Right forelimb (tissue), 1 donor: ENCODE measurements around the gene IL4.
"Not testable (repeated sequence)": the region's sequence is repeated elsewhere in the genome, so short reads cannot be mapped to it uniquely, and the experiment has no call there.

Experiments
- DNase-seq: peaks from one replicate; pipeline ENCODE4 v3.0.0-alpha.2; 2018

The IL4 gene

DNA sequence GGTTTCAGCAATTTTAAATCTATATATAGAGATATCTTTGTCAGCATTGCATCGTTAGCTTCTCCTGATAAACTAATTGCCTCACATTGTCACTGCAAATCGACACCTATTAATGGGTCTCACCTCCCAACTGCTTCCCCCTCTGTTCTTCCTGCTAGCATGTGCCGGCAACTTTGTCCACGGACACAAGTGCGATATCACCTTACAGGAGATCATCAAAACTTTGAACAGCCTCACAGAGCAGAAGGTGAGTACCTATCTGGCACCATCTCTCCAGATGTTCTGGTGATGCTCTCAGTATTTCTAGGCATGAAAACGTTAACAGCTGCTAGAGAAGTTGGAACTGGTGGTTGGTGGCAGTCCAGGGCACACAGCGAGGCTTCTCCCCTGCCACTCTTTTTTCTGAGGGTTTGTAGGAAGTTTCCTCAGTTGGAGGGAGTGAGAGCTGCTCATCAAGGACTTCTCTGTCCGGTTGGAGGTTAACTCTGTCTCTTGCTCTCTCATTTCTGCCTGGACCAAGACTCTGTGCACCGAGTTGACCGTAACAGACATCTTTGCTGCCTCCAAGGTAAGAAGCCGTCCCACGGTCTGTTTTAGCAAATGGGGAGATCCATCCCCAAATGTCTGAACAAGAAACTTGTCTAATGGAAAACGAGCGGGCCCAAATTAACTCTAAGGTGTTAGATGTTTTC is at the start of gene IL4:
Gene IL4 (plus strand): TSS at position 51 of the 692 bp plus-strand sequence. CDS start 62 bp downstream, at position 113.
- no peak for DNase-seq

DNA sequence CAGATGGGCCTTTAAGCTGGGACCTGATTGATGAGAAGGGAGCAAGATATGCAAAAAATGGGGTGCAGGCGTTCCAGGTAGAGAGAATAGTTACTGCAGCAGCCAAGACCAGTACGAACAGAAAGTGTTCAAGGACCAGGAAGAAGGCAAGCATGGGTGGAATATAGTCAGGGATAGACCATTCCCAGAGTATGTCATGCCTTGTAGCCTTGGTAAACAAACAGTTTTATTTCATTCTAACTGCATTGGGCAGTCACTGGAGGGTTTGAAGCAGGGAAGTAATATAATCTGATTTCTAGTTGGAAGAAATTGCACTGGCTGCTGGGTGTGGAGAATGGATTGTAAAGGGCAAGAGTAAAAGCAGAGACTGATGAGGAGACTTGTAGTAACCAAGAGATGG is 46.3 kb upstream of the IL4 start:
- no peak for DNase-seq

DNA sequence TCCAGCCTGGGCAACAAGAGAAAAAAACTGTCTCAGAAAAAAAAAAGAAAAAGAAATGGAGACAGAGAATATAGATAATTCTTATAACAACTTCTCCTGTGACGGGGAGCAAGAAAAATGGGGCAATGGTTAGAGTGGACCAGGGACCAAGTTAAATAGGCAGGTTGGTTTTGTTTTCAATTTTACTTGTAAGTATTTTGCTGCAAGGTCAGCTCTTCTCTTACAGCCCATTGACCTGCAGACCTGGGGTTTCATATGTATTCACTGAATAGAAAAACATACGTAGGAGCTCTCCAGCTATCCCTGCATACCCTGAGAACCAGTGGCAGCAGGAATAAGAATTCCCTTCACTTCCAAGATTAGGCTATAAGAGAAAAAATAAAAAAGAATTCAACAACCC is 45.0 kb upstream of the IL4 start:
- no peak for DNase-seq

DNA sequence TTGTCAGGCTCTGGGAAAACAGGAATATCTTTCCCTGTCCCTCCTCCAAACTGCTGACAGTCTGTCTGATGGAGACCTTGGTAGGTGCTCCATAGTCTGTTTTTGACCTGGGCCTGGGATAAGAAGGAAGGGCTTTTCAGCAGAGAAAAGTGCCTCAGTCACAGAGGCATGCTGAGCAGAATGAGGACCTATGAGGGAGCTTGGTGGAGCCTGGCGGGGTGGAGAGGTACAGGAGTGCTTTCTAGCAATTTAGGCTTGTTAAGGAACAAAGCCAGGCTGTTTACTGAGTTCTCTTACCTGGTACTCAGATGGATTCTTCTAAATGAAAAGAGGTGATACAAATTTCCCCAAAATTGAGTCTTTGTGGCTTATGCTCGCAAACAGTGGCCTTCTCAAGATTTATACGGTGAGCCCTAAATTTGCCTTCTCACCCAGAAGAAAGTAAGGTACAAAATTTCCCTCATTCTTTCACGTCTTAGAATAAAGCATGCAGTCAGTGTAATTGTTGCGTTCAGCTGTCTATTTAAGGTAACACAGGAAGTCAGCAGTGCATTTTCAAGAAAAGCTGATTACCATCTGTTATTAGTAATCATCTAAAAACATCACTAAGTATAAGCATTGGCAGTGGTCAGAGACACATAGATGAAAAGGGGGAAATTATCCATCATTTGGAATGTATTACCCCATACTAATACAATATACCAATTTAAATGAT is 44.4 kb upstream of the IL4 start:
- DNase-seq = no peak

DNA sequence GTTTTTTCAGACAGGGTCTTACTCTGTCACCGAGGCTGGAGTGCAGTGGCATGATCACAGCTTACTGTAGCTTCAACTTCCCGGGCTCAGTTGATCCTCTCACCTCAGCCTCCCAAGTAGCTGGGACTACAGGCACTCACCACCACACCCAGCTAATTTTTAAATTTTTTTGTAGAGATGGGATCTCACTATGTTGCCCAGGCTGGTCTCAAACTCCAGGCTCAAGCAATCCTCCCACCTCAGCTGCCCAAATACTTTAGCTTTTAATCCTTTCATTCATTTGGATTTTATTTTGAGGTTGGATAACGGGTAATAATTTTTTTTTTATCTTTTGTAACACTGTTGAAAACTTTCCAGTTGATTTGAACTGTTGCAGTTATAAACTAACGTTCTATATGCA is 40.2 kb upstream of the IL4 start:
- not testable (repeated sequence) for DNase-seq

DNA sequence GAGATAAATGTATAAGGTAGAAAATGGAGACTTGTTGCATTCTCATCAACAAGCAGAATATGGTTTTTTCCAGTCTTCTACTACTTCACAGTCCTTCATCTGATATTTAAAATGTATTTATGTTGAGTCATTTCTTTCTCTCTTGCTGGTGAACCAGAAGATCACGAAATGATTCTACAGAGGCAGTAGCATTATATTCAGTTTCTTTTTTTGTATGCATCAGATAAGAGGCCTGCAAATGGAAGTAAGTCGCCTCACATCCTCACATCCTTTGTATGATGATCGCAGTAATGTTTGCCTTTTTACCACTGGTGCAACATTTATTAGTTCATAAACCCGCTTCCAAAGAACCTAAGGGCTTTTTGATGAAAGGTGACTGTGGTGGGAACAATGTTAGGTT is 37.9 kb upstream of the IL4 start:
- no peak for DNase-seq

DNA sequence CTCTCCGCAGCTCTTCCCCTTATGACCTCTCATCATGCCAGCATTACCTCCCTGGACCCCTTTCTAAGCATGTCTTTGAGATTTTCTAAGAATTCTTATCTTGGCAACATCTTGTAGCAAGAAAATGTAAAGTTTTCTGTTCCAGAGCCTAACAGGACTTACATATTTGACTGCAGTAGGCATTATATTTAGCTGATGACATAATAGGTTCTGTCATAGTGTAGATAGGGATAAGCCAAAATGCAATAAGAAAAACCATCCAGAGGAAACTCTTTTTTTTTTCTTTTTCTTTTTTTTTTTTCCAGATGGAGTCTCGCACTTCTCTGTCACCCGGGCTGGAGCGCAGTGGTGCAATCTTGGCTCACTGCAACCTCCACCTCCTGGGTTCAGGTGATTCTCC is 36.5 kb upstream of the IL4 start:
- no peak for DNase-seq

DNA sequence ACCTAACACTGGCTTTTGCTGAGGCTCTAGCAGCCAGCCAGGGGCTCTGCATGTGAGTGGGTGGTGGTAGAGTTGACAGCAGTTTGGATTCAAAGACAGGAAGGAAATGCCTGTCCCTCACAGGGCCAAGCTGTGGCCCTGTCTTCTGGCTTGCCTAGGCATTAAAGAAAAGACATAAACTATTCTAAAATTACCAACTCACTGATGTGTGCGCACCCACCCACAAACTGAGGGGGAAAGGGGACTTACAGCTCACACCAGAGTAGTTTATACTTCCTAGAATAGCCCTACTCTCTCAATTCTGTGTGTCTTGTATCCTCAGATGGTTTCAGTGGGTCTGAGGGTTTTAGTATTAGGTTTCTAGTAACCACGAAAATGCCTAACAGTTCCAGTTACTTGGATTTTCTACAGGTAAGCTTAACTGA is 34.1 kb upstream of the IL4 start:
- DNase-seq = no peak

DNA sequence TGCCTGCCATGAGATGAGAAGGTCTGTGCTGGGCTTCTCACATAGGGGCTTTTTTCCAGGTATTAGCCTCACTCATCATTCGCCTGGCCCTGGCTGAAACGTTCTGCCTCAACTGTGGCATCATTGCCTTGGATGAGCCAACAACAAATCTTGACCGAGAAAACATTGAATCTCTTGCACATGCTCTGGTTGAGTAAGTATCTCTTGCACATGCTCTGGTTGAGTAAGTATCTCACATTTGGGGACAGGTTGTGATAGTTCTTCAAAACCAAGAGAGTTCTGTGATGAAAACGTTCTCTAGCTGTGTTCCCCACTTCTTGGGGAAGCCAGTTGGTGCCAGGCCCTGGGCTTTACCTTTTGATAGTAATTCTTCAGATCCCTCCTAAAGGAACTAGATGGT is 33.2 kb upstream of the IL4 start:
- DNase-seq = no peak

DNA sequence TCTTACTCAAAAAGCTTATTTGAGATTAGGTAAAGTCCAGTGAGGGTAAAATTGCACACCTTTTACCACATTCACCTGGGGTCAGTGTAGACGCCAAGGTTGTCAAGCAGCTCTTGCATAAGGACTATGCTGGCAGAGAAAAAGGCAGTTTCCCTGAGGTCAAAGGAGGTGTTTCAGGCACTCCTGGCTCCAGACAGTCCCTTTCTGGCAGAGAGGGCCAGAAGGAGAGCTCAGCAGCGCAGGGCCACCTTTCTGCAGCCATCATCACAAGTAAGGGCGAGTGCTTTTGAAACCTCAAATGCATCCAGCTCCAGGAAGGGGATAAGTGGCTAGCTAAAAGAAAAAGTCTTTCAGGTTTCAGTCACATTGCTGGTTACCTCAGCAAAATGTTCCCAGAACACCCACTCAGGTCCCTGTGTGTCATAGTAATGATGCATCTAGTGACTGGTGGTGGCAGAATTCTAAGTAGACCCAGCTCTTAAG is 32.5 kb upstream of the IL4 start:
- DNase-seq = no peak

DNA sequence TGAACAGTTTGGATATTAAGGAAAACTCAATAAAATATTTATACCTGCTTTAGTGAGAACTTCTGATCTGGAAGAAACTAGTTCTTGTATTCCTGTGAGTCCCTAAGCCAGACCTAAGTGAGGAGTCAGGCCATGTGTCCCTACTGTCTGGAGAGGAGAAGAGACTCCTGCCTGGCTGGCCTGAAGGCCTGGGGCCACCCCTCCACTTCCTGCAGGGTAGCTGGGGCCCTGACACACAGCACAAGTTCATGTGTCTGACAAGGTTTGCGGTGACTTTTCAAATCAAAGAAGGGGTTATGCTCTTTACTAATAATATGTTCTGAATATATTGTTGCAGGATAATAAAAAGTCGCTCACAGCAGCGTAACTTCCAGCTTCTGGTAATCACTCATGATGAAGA is 31.9 kb upstream of the IL4 start:
- DNase-seq = no peak

DNA sequence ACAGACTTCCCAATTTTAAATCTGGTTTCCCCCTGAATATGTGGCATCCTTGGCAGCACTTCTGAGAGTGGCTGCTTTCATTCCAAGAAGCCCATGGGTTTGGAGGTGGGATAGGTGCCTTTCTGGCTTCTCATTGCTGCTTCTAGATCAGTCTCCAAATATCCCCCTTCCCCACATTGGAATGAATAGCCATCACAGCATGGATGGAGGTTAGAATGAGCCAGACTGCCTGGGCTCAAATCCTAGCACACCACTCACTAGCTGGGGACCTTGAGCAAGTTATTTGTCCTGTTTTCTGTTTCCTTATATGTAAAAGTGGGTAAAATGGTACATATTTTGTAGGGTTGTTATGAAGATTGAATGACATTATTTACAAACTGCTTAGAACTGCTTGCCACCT is 29.6 kb upstream of the IL4 start:
- DNase-seq = no peak

DNA sequence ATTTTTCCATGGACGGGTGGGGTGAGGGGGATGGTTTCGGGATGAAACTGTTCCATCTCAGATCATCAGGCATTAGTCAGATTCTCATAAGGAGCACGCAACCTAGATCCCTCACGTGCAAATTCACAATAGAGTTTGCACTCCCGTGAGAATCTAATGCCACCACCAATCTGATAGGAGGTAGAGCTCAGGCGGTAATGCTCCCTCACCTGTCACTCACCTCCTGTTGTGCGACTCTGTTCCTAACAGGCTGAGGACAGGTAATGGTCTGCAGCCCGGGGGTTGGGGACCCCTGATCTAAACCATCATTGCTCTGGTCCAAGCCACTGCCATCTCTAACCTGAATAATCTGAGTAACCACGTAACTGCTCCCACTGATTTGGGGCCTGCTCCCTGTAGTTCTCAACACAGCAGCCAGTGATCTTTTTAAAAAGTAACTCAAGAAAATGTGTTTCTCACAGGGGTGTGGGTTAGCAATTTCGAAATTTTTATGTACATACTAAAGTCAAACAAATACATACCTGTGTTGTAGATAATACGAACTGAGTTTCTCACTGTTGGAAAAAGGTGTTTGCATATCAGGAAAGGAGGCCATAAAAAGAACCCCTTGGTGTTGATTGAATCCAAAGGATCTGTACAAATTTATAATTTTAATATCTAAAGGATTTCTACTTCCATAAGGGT is 27.1 kb upstream of the IL4 start:
- DNase-seq = no peak

DNA sequence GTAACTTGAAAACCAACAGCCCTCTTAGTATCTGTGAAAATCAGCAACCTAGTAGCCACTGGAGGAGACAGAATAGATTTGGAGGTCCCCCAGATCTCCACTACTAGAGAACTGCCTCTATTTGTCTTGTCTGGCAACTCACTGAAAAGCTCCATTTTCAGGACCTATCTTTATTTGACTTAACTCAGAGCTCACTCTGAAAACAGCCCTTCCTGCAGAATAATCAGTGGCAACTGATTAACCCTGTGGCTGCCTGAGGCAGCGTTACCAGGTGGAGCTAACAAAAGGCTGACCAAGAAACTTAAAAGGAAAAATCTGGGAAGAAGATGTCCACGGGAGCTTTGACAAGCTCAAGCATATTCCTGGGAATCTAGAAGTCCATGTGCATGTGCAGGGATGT is 26.3 kb upstream of the IL4 start:
- no peak for DNase-seq

DNA sequence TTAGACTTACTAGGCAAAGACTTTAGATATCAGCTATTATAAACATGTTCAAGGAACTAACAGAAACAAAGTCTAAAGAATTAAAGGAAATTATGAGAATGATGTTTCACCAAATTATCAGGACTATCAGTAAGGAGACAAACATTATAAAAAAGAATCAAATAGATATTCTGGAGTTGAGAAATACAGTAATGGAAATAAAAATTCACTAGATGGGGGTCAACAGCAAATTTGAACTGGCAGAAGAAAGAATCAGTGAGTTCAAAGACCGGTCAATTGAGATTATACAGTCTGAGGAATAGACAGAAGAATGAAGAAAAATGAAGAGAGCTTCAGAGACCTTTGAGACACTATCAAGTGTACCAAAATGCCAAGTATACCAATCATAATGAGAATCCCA is 25.4 kb upstream of the IL4 start:
- DNase-seq = no peak

DNA sequence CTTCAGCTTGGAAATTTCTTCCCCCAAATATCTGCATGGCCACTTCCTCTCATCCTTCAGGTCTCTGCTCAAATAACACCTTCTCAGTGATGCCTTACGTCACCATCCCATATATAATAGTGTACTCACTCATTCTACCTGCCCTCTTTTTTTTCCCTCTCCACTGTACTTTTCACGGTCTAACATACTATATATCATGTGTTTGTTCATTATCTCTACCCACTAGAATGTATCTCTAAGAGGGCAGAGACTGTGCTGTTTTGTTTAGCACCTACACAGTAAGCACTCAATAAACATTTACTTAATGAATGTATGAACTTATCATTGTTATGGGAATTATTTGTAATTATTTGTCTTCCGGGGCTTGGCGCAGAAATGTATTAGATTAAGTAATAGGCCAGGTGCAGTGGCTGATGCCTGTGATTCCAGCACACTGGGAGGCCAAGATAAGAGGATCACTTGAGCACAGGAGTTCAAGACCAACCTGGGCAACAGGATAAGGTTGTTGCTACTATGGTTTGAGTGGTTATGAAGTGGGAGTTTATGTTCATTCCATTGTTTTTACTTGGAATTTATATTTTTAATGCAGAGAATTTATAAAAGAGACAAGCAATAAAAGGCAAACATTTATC is 21.8 kb upstream of the IL4 start:
- DNase-seq = no peak

DNA sequence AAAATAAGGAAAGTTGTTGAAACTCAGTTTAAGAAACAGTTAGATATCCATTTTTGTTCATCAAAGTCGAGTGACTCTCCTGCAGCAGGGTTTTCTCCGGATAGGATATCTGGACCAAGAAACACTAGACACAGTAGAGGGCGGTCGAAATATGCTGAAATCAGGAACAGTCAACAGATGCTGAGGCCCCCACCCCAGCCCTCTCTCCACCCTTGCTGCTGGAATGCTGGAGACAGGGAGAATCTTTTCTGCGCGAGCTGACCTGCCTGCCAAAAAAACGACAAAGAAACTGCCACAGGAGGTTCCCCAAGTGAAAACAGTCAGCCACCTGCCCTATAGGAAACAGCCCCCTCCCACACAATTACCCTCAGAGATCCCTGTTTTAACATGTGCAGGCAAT is 20.1 kb upstream of the IL4 start:
- no peak for DNase-seq

DNA sequence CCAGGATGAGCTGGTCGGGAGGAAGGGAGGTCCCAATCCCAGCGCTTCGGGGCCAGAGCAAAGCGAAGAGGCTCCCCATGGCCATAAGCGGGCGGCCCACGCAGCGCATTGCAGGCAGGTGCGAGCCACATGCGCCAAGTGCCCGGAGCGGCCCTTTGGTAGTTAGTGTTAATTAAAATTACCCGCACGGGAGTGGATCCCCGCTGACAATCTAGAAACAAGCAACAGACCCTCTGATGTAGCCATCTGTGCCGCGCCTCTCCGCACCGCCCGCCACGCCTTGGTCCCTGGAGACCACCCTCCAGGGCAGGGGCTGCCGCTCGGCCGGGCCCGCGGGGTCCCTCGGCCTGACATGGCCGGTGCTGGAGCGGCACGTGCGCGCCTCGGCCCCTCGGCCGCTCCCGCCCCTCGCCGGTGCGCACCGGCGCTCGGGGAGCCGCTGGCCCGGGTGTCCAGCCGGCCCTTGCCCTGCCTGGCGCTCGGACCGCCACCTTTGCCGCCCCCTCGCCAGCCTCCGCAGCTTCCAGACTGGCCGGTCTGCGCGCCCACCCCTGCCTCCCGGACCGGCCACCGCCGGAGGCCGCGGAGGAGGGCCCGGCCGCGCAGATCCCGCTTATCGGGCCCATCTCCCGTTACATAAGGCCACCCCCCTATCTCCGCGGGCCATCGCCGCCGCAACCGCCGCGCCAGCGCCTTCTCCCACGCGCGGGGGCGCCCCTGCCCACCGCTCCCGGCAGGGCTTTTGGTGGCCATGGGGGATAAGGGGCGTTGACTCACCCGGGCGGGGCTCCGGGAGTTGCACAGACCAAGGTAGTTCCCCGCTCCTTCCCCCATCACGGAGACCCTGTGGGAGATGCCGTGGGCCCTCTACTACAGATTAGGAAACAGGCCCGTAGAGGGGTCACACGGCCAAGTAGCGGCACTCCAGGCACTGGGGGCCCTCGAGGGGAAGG is 17.7 kb upstream of the IL4 start:
- no peak for DNase-seq

DNA sequence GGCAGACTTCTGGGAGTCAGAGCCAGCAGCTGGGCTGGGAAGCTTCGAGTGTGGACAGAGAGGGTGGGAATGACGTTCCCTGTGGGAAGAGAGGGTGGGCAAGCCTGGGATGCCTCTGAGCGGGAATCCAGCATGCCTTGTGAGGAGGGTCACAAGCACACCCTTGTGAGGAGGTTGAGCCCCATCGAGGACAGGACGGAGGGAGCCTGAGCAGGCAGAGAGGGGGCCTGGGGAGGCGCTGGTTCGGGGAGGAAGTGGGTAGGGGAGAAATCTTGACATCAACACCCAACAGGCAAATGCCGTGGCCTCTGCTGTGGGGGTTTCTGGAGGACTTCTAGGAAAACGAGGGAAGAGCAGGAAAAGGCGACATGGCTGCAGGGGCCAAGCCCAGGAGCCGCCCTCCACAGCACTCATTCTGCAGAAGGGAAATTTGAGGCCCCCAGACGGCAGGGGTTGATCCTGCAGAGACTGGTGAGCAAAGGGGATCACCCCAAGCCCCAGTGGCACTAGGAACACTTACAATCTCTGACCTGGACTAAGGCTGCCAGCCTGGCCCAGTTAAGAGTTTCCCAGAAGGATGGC is 16.9 kb upstream of the IL4 start:
- DNase-seq = no peak

DNA sequence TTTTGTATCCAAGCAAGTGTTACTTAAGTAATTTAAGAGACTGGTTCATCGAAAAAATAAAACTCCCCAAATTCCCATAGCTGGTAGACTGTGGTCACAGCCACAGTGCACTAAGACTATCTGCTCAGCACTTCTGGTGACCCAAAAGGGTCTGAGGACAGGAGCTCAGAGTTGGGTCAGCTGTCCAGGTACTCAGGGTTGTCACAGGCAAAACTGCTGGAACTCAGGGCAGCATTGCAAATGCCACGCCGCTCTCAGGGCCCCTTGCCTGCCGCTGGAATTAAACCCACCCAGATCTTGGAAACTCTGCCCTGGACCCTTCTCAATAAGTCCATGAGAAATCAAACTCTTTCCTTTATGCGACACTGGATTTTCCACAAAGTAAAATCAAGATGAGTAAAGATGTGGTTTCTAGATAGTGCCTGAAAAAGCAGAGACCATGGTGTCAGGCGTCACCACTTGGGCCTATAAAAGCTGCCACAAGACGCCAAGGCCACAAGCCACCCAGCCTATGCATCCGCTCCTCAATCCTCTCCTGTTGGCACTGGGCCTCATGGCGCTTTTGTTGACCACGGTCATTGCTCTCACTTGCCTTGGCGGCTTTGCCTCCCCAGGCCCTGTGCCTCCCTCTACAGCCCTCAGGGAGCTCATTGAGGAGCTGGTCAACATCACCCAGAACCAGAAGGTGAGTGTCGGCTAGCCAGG is 16.0 kb upstream of the IL4 start, which contains the start of gene IL13:
Gene IL13 (plus strand): TSS at position 498 of the 705 bp plus-strand sequence. CDS start 14 bp downstream, at position 512.
- DNase-seq = no peak
